ENCODE results near the gene CELF2.
A peak's percentile ranks its signal among the peaks of the same experiment; 100 is the strongest.

- TF ChIP-seq CTCF (IDR thresholded peaks at IDR 0.05 in 8 of 11, conservative IDR thresholded peaks at IDR 0.05 in 3 of 11) = no peak
- peak in 1 of 3 donors; percentile 28 for TF ChIP-seq POLR2AphosphoS5 (IDR thresholded peaks at IDR 0.05)
These were observed 258.0 kb downstream of the CELF2 start for GRCh38 chr10:11275651-11276050.

Measured in spleen (tissue), 7 donors.